GM18951 (cell line): ENCODE measurements around the gene DST.

Experiments used
- POLR2A ChIP-seq: IDR thresholded peaks from 4 replicates; pipeline ENCODE4 v1.6.1; 2011; ENCODE audit warnings: mild to moderate bottlenecking; ENCODE audit not compliant: insufficient read length, insufficient read depth; ENCODE audit errors: extremely low read depth
- in situ Hi-C: fragments of 300-500 bp; cut with MboI; formaldehyde crosslinking; loops from one replicate; pipeline ENCODE4 v1.12.0; 2022; ENCODE audit warnings: low sequenced_read_pairs, mixed read lengths, inconsistent platforms; ENCODE audit not compliant: unreplicated experiment

Gene DST

DNA sequence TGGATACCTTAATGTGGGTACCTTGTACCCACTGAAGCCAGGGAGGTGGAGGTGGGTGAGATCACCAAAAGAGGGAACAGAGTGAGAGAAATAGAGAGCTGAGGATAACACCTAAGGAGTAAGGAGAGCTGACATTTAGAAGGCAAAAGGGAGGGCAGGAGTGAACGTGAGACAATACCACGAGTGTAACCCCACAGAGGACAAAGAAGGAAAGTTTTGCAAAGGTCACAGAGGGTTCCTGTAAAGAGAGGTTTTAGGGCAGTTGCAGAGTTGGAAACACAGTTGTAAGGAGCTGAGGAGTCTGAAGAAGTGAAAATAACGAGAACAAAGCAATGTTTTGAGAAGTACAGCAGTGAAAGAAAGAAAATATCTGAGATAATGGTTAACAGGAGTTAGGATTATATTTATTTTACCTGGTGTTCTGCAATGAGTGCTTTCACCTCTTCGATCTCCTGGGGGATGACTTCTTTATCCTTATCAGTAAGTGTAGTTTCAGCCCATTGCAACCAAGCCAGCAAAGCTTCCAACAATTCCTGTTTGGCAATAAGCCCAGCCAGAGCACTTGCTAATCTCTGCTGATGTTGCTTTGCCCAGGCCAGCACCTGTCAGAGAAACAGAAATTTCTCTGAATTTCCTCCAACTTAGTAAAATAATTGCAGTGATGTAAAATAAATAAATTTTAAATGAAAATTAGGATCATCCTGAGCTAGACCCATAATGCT lies 166.8 kb downstream of the DST start:
- in situ Hi-C loops = no loop called here
- no peak for TF ChIP-seq POLR2A

DNA sequence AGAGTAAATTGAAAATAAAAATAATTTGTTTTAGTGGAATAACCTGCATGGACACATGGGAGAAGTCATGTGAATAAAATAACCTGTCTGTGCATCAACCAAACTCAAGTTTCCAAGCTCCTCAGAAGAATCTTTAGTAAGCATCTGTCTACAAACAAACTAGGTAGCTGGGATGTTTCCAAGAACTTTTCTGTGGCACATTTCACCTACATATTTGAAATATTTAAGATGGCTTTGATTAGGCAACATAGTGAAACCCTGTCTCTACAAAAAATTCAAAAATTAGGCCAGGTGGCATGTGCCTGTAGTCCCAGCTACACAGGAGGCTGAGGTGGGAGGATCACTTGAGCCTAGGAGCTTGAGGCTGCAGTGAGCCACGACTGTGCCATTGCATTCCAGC lies 168.2 kb downstream of the DST start:
- in situ Hi-C loops = no loop called here
- no peak for TF ChIP-seq POLR2A

GRCh38 chr6:56463443-56463842 lies 179.2 kb downstream of the DST start:
- in situ Hi-C loops = no loop called here
- TF ChIP-seq POLR2A = no peak

- no peak for TF ChIP-seq POLR2A
- in situ Hi-C loops = no loop called here
Measured at GRCh38 chr6:56459030-56459805, 183.5 kb downstream of the DST start.

DNA sequence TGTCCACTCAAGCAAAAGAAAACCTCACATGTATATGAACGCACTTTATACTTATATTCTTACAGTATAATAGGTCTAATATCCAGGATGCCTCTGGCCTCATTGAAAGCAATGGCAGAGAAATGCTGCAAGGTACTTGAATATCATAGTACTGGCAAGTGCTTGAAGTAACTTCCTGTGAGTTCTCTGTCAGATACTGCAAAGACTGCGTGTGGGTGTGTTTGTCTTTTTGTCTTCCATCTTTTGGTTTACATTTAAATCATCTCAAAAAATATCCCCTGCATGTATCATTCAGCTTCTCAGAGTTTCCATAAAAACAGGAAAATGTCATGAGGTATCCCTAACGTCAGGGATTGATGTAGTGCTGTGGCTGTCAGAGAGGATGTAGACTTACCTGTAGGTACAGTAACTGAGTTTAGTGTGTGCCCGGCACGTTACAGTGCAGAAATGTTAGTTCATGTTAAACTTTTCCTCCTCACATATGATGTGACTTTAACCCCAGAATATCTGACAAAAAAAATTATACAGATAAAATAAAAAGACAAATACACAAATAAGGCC lies 184.3 kb downstream of the DST start:
- in situ Hi-C loops = no loop called here
- TF ChIP-seq POLR2A = no peak

DNA sequence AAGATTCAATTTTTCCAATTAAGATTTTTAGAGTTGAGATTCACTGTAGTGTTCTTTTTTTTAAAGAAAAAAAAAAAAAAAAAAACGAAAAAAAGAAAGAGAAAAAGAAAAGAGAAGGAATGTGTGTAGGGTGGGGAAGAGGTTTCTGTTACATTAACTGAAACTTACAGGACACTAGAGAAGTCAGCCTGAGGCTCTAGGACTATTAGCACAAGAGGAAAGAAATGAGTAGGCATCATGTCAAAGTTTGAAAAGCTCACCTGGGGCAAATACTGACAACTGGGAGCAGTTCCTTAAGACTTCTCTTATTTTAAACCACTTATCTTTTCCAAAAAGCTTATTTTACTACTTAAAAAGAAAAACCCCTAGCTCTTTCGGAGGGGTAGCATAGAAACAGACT lies 185.9 kb downstream of the DST start:
- in situ Hi-C loops = no loop called here
- no peak for TF ChIP-seq POLR2A

DNA sequence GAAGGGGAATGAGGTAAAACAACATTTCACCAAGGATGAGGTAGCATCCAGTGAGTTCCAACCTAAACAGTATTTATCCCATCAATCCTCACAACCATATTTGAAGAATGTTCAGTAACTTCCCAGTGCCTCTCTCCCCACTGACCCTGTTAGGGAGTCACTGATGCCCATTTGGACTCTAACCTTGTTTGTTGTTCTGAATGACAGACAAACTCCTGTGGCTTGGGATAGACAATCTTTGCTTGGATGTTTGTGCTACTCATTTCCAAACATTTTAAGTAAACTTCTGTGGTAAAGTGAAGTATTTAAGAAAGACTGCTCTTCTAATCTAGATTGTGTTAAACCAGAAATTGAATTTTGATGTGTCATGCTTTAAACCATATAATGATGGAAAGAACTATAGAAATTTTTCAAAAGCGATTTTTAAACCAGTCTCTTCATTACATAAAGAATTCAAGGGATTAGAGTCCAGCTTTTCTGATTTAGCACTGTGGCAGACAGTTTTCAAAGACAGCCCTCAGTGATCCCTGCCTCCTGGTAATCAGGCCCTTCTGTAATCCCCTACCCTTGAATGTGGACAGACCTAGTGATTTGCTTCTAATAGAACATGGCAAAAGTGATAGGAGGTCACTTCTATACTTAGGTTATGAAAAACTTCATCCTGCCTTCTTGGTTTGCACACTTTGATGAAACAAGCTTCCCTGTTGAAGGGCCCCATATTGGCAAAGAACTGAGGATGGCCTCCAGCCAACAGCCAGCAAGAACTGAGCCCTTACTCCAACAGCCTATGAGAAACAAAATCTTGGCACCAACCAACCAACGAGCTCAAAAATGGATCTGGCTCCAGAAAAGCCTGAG lies 191.6 kb downstream of the DST start:
- in situ Hi-C loops = no loop called here

GRCh38 chr6:56450376-56450775 lies 192.3 kb downstream of the DST start:
- TF ChIP-seq POLR2A = no peak
- in situ Hi-C loops = no loop called here

More for the DNA sequence above, 191.6 kb downstream of the DST start:
- no peak for TF ChIP-seq POLR2A

DNA sequence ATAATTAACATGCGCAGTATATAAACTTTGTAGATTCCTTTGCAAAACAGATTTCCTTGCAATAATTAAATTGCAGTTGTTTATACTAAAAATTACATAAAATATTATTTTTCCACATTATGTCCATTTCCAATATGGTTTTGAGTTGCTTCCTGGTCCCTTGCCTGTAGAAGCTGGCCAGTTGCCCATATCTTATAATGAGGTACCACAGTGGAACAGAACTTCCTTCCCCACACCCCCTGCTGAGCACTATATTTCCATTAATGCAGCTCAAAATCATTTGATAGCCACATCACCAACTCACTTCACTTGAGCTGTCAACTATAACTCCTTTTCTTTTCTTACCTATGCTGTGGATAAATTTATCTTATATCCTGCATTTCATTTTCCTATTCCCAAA lies 194.6 kb downstream of the DST start:
- TF ChIP-seq POLR2A = no peak
- in situ Hi-C loops = no loop called here

DNA sequence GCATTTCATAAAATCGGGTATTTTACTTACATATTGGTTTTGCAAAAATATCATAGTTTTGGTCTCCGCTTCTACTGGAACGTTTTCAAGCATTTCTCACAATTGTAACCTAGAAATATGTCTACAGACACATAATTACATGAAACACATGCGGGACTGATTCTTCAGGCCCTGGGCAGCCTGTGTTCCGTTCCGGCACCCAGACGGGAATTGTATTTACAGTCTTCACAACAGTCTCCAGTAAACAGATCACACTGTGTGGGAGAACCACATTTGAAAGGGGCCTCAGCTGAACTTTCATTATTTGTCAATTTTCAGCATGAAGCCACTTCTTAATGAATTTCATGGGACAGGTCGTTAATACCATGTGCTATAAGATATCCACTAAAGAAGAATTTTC lies 196.9 kb downstream of the DST start:
- TF ChIP-seq POLR2A = no peak
- in situ Hi-C loops = no loop called here

GRCh38 chr6:56444855-56445254 lies 197.8 kb downstream of the DST start:
- no peak for TF ChIP-seq POLR2A
- in situ Hi-C loops = no loop called here

DNA sequence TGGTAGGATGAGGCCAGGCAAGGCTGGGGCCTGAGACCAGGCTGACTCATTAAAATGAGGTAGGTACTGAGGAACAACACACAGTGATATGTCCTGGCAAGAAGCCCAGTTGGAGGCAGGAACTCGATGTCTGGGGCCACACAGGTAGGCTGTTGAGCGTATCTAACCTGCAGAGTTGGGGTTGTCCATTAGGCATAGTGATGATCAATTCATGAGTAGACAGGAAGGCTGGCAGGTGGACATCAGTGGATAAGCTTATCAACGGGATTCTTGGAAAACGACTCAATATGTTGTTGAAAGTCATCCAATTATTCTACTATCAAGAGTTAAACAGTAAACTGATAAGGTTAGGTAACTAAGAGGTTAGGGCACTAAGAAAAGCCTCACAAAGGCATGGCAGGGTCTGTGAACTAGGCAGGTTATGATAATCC lies 202.1 kb downstream of the DST start:
- no peak for TF ChIP-seq POLR2A
- in situ Hi-C loops = no loop called here
